Colonic mucosa (tissue), 4 donors: ENCODE results near the gene AKT1. TPM values are rescaled to one million over a fixed set of nuclear protein-coding genes. Genes with fewer than 3 reads are reported as not detected.

ENCODE experiments used
- DNase-seq: peaks from one replicate; pipeline ENCODE4 v3.0.0-alpha.2; 2020
- H3K27ac ChIP-seq: fragments of 200-600 bp; one replicate; pipeline ENCODE4 v1.8.0; 2021
- H3K27me3 ChIP-seq: fragments of 200-600 bp; one replicate; pipeline ENCODE4 v1.8.0; 2021
- H3K36me3 ChIP-seq: fragments of 200-600 bp; one replicate; pipeline ENCODE4 v1.8.0; 2021
- H3K4me1 ChIP-seq: fragments of 200-600 bp; one replicate; pipeline ENCODE4 v1.8.0; 2021; ENCODE audit warnings: mild to moderate bottlenecking
- H3K4me3 ChIP-seq: fragments of 200-600 bp; one replicate; pipeline ENCODE4 v1.8.0; 2021
- H3K9ac ChIP-seq, 2 donors: one replicate each; pipeline ENCODE4 v1.7.0; 2013; ENCODE audit warnings: control low read depth in 2 of 2, low read depth in 2 of 2, low read length in 2 of 2
- H3K9me3 ChIP-seq: fragments of 200-600 bp; one replicate; pipeline ENCODE4 v1.8.0; 2021
- CTCF ChIP-seq: fragments of 200-600 bp; IDR thresholded peaks from one replicate; pipeline ENCODE4 v1.8.0; 2022; ENCODE audit warnings: antibody characterized with exemption, mild to moderate bottlenecking
- intact Hi-C: fragments of 100-400 bp; cut with DNase I; formaldehyde crosslinking; loops from one replicate; pipeline ENCODE4 v1.14.1; 2022
- total RNA-seq, 2 donors: library from RNA; stranded (reverse); fragmentation: NEBNext Ultra II Directional in 1 of 2; extraction: Animal tissue kit (Norgen Biotek cat#: 25700) in 1 of 2; gene quantifications; one replicate each; pipeline ENCODE4 v1.2.1, GENCODE V29; 2021
- donor health status: healthy.
- donor health status: DM: no; HTN: no; CAD: no.
- donor health status: DM: no; HTN: no; CAD: no.

The AKT1 gene
- total RNA-seq, 2 donors from 2014 or later, result 117 to 181 TPM

DNA sequence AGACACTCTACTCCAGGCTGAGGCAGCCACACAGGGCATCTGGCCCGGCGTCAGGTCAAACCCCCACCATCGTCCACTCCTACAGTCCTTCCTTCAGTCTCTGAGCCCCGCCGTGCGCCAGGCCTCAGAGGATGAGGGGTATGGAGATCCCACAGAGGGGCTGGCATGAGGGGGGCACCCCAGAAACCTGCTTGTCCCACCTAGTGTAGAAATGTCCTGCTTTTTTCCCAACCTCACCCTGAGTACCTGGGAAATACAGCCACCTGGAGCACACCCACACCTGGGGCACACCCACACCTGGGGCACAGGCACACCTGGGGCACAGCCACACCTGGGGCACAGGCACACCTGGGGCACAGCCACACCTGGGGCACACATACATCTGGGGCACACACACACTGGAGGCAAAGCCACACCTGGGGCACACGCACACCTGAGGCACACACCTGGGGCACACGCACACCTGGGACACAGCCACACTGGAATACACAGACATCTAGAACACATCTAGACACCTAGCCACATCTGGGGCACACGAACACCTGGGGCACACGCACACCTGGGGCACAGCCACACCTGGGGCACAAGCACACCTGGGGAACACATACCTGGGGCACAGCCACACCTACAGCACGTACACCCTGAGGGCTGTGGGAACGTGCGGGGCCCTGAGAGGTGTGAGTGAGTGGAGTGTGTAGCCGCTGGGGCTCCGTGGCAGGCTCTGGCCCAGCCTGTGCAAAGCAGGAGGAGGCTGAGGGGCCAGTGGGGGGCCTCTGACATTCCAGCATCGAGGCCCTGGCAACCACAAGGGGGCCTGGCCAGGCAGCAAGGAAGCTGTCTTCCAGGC is 18.4 kb downstream of the AKT1 start:
- Histone ChIP-seq H3K36me3 (no peaks in the 10 kb centered on the region), H3K9me3 (no peaks in the 10 kb centered on the region), H3K27me3 (no peaks in the 10 kb centered on the region), H3K27ac (no peak overlapping the region), H3K9ac (no peak overlapping the region), H3K4me3 (no peak overlapping the region), H3K4me1 (no peaks in the 10 kb centered on the region)
- DNase-seq, result no peak
- no peak for TF ChIP-seq CTCF
- intact Hi-C loops, result loop anchor here (10.0 kb wide), 1 partner anchor 278 kb away; no protein-coding TSS in a partner anchor

GRCh38 chr14:104776481-104776880 is 19.1 kb downstream of the AKT1 start:
- Histone ChIP-seq H3K9ac (no peak overlapping the region), H3K27ac (no peak overlapping the region), H3K4me3 (no peak overlapping the region), H3K4me1 (no peaks in the 10 kb centered on the region), H3K9me3 (no peaks in the 10 kb centered on the region), H3K36me3 (peaks cover 1% of the 10 kb centered on the region), H3K27me3 (no peaks in the 10 kb centered on the region)
- no peak for DNase-seq
- intact Hi-C loops, result loop anchor here (10.0 kb wide), 1 partner anchor 278 kb away; no protein-coding TSS in a partner anchor
- no peak for TF ChIP-seq CTCF

GRCh38 chr14:104775073-104775489 is 20.5 kb downstream of the AKT1 start:
- intact Hi-C loops, result loop anchor here (10.0 kb wide), 1 partner anchor 280 kb away; no protein-coding TSS in a partner anchor
- peaks cover 3% of the 10 kb centered on the region for H3K36me3 ChIP-seq
- DNase-seq, result no peak
- no peak overlapping the region for H3K27ac ChIP-seq
- H3K4me1 ChIP-seq, result no peaks in the 10 kb centered on the region
- no peaks in the 10 kb centered on the region for H3K9me3 ChIP-seq
- H3K4me3 ChIP-seq, result no peak overlapping the region
- no peak overlapping the region for H3K9ac ChIP-seq
- H3K27me3 ChIP-seq, result no peaks in the 10 kb centered on the region
- TF ChIP-seq CTCF, result no peak

DNA sequence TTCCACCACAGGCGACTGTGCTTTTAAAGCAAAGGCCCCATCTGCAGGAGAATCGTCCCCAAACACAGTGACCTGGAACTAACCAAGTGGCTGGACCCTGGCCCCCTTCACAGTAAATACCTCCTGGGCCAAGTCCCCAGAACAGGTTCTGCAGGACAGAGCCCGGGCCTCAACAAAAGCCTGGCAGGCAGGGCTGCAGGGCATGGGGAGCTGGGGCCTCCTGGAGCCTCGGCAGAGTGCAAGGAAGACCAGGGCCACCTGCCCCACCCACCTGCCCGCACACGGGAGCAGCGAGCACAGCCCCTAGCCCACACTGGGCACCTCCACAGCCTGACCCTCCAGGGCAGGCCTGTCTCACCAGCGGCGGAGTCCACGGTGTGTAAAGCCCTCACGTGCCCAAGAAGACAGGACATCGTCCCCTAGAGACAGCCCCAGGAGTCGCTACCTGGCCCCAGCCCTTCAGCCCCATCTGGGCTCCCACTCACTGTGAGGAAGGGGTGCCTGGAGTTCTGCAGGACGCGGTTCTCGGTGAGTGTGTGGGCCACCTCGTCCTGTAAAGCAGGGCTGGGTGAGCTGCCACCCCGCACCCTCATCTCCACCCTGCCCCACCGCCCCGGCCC is 21.0 kb downstream of the AKT1 start:
- TF ChIP-seq CTCF, result no peak
- peaks cover 3% of the 10 kb centered on the region for H3K36me3 ChIP-seq
- H3K27ac ChIP-seq, result no peak overlapping the region
- H3K27me3 ChIP-seq, result no peaks in the 10 kb centered on the region
- H3K9me3 ChIP-seq, result no peaks in the 10 kb centered on the region
- no peak for DNase-seq
- no peaks in the 10 kb centered on the region for H3K4me1 ChIP-seq
- intact Hi-C loops, result loop anchor here (10.0 kb wide), 1 partner anchor 280 kb away; no protein-coding TSS in a partner anchor
- no peak overlapping the region for H3K9ac ChIP-seq
- H3K4me3 ChIP-seq, result no peak overlapping the region

- TF ChIP-seq CTCF, result no peak
Measured at GRCh38 chr14:104773505-104774452, 21.8 kb downstream of the AKT1 start.

More at GRCh38 chr14:104773505-104774452, 21.8 kb downstream of the AKT1 start:
- Histone ChIP-seq H3K27ac (no peak overlapping the region), H3K9ac (no peak overlapping the region), H3K4me3 (no peak overlapping the region), H3K27me3 (no peaks in the 10 kb centered on the region), H3K36me3 (peaks cover 3% of the 10 kb centered on the region), H3K9me3 (no peaks in the 10 kb centered on the region), H3K4me1 (no peaks in the 10 kb centered on the region)
- intact Hi-C loops, result loop anchor here (10.0 kb wide), 1 partner anchor 281 kb away; no protein-coding TSS in a partner anchor
- DNase-seq, result no peak
